K562 (cell line): ENCODE results near the gene TMEM214. TPM values are rescaled to one million over a fixed set of nuclear protein-coding genes. Genes with fewer than 3 reads are reported as not detected.

ENCODE experiments used
- BCL6 ChIP-seq: fragments of 250-450 bp; sonication (Bioruptor Pico); IDR thresholded peaks from 2 replicates; pipeline ENCODE4 v1.4.0; 2020
- CAMTA2 ChIP-seq: fragments of 250-450 bp; sonication (Bioruptor Pico); conservative IDR thresholded peaks from 2 replicates; pipeline ENCODE4 v1.5.1; 2022
- CCAR2 ChIP-seq: fragments of 200-400 bp; formaldehyde crosslinking; IDR thresholded peaks from 2 replicates; pipeline ENCODE4 v1.6.1; 2017; ENCODE audit warnings: mild to moderate bottlenecking, low read depth, low read length
- CEBPG ChIP-seq, 3 experiments: fragments of 200-800 bp in 1 of 3; sonication (Bioruptor generic) in 1 of 3; sonication (generic) in 1 of 3; formaldehyde crosslinking in 1 of 3; IDR thresholded peaks in 2 of 3; conservative IDR thresholded peaks in 1 of 3; 2 replicates each; pipeline versions ENCODE4 v1.6.1 to v1.8.0; 2016 to 2022; ENCODE audit warnings: missing compliant biosample characterization in 2 of 3, missing genetic modification characterization in 2 of 3, mild to moderate bottlenecking in 1 of 3, missing genetic modification reagents in 1 of 3
- DNMT1 ChIP-seq: fragments of 450-650 bp; IDR thresholded peaks from 2 replicates; pipeline ENCODE4 v1.6.1; 2016; ENCODE audit warnings: antibody characterized with exemption, mild to moderate bottlenecking
- HNRNPH1 ChIP-seq: fragments of 200-400 bp; formaldehyde crosslinking; optimal IDR thresholded peaks from 2 replicates; pipeline ENCODE3; 2017; ENCODE audit warnings: low read depth, mild to moderate bottlenecking, low read length, moderate library complexity
- NFATC3 ChIP-seq: fragments of 450-650 bp; IDR thresholded peaks from 2 replicates; pipeline ENCODE4 v1.6.1; 2017; ENCODE audit warnings: mild to moderate bottlenecking
- NFXL1 ChIP-seq: fragments of 450-650 bp; formaldehyde crosslinking; IDR thresholded peaks from 2 replicates; pipeline ENCODE4 v1.4.0; 2021; ENCODE audit warnings: mild to moderate bottlenecking
- SMARCA5 ChIP-seq: fragments of 450-650 bp; IDR thresholded peaks from 2 replicates; pipeline ENCODE4 v1.6.1; 2016
- SP1 ChIP-seq: sonication (generic); formaldehyde crosslinking; IDR thresholded peaks from 2 replicates; pipeline ENCODE4 v1.8.1; 2022; ENCODE audit warnings: mild to moderate bottlenecking, missing genetic modification reagents
- TAL1 ChIP-seq: fragments of 450-650 bp; IDR thresholded peaks from 2 replicates; pipeline ENCODE4 v1.6.1; 2016; ENCODE audit warnings: mild to moderate bottlenecking
- ZFP36 ChIP-seq: fragments of 150-350 bp; IDR thresholded peaks from 2 replicates; pipeline ENCODE4 v1.6.1; 2018; ENCODE audit warnings: low read length, low read depth; ENCODE audit not compliant: partially characterized antibody
- ZNF23 ChIP-seq: fragments of 250-450 bp; sonication (Bioruptor Pico); IDR thresholded peaks from 2 replicates; pipeline ENCODE4 v1.4.0; 2020; ENCODE audit warnings: mild to moderate bottlenecking
- polyA plus RNA-seq, 8 experiments: library from polyadenylated mRNA; depleted of rRNA in 4 of 8; stranded (reverse) in 5 of 8; unstranded in 3 of 8; fragments of >200 nt; fragmentation: Nextera tagmentation in 2 of 8; fragmentation: Illumina TruSeq in 1 of 8; extraction: Ambion mirVana in 2 of 8; extraction: Trizol in 1 of 8; gene quantifications; 2 replicates each; pipeline versions ENCODE4 v1.2.1 to v1.2.3, GENCODE V29; 2011 to 2014; ENCODE audit warnings: inconsistent platforms in 1 of 8, missing spikeins in 1 of 8
- total RNA-seq, 7 experiments: library from RNA; depleted of rRNA in 6 of 7; stranded (reverse); fragments of >200 nt in 6 of 7; fragmentation: Illumina TruSeq in 2 of 7; extraction: Trizol in 2 of 7; gene quantifications; 2 replicates each; pipeline versions ENCODE4 v1.2.1 to v1.2.3, GENCODE V29; 2011 to 2021; ENCODE audit warnings: low replicate concordance in 1 of 7
- TF ChIP-seq, protein P1 (sequence below), 2 experiments: fragments of 450-650 bp; conservative IDR thresholded peaks; 2 replicates each; pipeline ENCODE4 v1.6.1; 2017; ENCODE audit warnings: mild to moderate bottlenecking in 2 of 2, moderate library complexity in 2 of 2
- TF ChIP-seq, protein P2 (sequence below): fragments of 250-450 bp; sonication (Bioruptor Pico); IDR thresholded peaks from 2 replicates; pipeline ENCODE4 v1.4.0; 2020
- TF ChIP-seq, protein P3 (sequence below): fragments of 250-450 bp; sonication (Bioruptor Pico); IDR thresholded peaks from 2 replicates; pipeline ENCODE4 v1.9.0; 2021; ENCODE audit warnings: mild to moderate bottlenecking, inconsistent platforms
- TF ChIP-seq, protein P4 (sequence below): fragments of 250-450 bp; sonication (Bioruptor Pico); IDR thresholded peaks from 2 replicates; pipeline ENCODE4 v1.8.0; 2022; ENCODE audit warnings: moderate library complexity, mild to moderate bottlenecking, inconsistent platforms
- TF ChIP-seq, protein P5 (sequence below): fragments of 250-450 bp; sonication (Bioruptor Pico); IDR thresholded peaks from 2 replicates; pipeline ENCODE4 v1.5.0; 2022; ENCODE audit warnings: mild to moderate bottlenecking

Gene TMEM214
- total and polyA plus RNA-seq, 9 of the 15 experiments (the other 6 are each of a cell fraction or from before 2014, with no cell fraction given), result 11.4 to 81.4 (median 44.1) TPM

DNA sequence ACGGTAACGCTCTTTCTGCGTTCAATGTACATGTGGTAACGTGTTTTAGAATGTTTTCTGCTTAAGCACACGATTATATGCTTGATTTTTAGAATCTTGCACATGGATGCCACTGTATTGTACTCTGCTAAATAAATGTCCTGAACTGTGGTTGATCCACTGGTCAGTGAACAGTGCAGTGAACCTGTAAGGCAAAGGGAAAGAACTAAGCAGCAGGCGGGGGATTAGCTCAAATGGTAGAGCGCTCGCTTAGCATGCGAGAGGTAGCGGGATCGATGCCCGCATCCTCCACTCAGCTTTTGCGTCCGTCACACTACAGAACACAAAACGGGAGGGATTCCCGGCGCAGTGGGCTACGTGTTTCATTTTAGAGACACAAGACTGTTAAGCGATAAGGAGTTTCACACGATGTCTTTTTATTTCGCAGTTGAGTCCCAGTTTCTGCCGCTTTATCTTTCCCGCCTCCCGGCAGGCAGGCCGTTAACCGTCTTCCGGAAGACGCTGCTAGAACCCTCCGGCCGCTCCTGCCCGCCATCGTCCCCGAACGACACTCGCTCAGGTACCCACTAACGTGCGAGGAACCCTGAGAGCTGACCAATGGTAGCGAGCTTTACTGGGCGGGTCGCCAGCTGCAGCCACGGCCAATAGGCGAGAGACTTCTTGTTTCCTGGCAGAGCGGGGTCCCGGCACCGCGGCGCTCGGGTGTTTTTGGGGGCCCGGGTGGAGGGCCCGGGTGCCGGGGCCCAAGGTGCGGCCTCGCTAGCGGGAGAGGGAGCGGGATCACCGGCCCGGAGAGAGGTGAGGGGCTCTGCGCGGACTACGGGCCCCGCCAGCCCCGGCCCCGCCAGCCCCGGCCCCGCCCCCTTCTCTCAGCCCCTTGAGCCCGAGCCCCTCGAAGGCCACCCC is 18.5 kb downstream of the TMEM214 start, which contains the start of gene AGBL5 (continued):
- TF ChIP-seq CEBPG (CRISPR knock-in tag; IDR thresholded peaks at IDR 0.05) (no peak), CEBPG (tag; conservative IDR thresholded peaks at IDR 0.05 in 1 of 2, IDR thresholded peaks at IDR 0.05 in 1 of 2) (no peak), TAL1 (0 out of 2 replicates have a peak, but pooled peaks have one; percentile 8), SP1 (CRISPR knock-in tag) (peak; percentile 92), ZNF23 (CRISPR knock-in tag) (no peak), CAMTA2 (CRISPR knock-in tag) (no peak), NFATC3 (0 out of 2 replicates have a peak, but pooled peaks have one; percentile 49), DNMT1 (no peak), BCL6 (no peak), SMARCA5 (no peak; the same call in 1 of the 2 replicates), CCAR2 (no peak), HNRNPH1 (no peak), ZFP36 (peak; percentile 30), NFXL1 (no peak)
- TF ChIP-seq, protein P1, sequence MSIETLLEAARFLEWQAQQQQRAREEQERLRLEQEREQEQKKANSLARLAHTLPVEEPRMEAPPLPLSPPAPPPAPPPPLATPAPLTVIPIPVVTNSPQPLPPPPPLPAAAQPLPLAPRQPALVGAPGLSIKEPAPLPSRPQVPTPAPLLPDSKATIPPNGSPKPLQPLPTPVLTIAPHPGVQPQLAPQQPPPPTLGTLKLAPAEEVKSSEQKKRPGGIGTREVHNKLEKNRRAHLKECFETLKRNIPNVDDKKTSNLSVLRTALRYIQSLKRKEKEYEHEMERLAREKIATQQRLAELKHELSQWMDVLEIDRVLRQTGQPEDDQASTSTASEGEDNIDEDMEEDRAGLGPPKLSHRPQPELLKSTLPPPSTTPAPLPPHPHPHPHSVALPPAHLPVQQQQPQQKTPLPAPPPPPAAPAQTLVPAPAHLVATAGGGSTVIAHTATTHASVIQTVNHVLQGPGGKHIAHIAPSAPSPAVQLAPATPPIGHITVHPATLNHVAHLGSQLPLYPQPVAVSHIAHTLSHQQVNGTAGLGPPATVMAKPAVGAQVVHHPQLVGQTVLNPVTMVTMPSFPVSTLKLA (conservative IDR thresholded peaks at IDR 0.05), result peak in 1 of 2 experiments; percentile 51; a peak in 1 of 4 replicates
- TF ChIP-seq, protein P2, sequence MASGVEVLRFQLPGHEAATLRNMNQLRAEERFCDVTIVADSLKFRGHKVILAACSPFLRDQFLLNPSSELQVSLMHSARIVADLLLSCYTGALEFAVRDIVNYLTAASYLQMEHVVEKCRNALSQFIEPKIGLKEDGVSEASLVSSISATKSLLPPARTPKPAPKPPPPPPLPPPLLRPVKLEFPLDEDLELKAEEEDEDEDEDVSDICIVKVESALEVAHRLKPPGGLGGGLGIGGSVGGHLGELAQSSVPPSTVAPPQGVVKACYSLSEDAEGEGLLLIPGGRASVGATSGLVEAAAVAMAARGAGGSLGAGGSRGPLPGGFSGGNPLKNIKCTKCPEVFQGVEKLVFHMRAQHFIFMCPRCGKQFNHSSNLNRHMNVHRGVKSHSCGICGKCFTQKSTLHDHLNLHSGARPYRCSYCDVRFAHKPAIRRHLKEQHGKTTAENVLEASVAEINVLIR (CRISPR knock-in tag), result 0 out of 2 replicates have a peak, but pooled peaks have one; percentile 56
- TF ChIP-seq, protein P3, sequence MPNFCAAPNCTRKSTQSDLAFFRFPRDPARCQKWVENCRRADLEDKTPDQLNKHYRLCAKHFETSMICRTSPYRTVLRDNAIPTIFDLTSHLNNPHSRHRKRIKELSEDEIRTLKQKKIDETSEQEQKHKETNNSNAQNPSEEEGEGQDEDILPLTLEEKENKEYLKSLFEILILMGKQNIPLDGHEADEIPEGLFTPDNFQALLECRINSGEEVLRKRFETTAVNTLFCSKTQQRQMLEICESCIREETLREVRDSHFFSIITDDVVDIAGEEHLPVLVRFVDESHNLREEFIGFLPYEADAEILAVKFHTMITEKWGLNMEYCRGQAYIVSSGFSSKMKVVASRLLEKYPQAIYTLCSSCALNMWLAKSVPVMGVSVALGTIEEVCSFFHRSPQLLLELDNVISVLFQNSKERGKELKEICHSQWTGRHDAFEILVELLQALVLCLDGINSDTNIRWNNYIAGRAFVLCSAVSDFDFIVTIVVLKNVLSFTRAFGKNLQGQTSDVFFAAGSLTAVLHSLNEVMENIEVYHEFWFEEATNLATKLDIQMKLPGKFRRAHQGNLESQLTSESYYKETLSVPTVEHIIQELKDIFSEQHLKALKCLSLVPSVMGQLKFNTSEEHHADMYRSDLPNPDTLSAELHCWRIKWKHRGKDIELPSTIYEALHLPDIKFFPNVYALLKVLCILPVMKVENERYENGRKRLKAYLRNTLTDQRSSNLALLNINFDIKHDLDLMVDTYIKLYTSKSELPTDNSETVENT, result no peak
- TF ChIP-seq, protein P4, sequence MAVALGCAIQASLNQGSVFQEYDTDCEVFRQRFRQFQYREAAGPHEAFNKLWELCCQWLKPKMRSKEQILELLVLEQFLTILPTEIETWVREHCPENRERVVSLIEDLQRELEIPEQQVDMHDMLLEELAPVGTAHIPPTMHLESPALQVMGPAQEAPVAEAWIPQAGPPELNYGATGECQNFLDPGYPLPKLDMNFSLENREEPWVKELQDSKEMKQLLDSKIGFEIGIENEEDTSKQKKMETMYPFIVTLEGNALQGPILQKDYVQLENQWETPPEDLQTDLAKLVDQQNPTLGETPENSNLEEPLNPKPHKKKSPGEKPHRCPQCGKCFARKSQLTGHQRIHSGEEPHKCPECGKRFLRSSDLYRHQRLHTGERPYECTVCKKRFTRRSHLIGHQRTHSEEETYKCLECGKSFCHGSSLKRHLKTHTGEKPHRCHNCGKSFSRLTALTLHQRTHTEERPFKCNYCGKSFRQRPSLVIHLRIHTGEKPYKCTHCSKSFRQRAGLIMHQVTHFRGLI (CRISPR knock-in tag), result no peak
- TF ChIP-seq, protein P5, sequence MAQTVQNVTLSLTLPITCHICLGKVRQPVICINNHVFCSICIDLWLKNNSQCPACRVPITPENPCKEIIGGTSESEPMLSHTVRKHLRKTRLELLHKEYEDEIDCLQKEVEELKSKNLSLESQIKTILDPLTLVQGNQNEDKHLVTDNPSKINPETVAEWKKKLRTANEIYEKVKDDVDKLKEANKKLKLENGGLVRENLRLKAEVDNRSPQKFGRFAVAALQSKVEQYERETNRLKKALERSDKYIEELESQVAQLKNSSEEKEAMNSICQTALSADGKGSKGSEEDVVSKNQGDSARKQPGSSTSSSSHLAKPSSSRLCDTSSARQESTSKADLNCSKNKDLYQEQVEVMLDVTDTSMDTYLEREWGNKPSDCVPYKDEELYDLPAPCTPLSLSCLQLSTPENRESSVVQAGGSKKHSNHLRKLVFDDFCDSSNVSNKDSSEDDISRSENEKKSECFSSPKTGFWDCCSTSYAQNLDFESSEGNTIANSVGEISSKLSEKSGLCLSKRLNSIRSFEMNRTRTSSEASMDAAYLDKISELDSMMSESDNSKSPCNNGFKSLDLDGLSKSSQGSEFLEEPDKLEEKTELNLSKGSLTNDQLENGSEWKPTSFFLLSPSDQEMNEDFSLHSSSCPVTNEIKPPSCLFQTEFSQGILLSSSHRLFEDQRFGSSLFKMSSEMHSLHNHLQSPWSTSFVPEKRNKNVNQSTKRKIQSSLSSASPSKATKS (CRISPR knock-in tag), result no peak
